ENCODE data around the gene SLC6A1. TPM values are rescaled to one million over a fixed set of nuclear protein-coding genes. Genes with fewer than 3 reads are reported as not detected.

SLC6A1 gene
- total and polyA plus RNA-seq, 7 experiments from 2014 or later, result not detected

GRCh38 chr3:10997196-10997595 is 4.6 kb downstream of the SLC6A1 start:
- no peak overlapping the region for H3K27ac ChIP-seq (ENCODE audit: low read depth, low read length)
- ChIA-PET CTCF (interaction anchor here (0.9 kb wide), 1 partner anchor 10 kb away, joined by 3 read pairs; no protein-coding TSS in a partner anchor), POLR2A (no interaction called here)
- Mint-ChIP-seq H3K9me3 (no peaks in the 10 kb centered on the region), H3K27ac (no peak overlapping the region), H3K27me3 (peaks cover 33 to 75% (median 43%) of the 10 kb centered on the region in 5 donors), H3K36me3 (no peaks in the 10 kb centered on the region), H3K4me1 (peaks cover under 1 to 5% (median 2%) of the 10 kb centered on the region in 7 donors), H3K4me3 (no peak overlapping the region)
- DNase-seq, result no peak
- no peaks in the 10 kb centered on the region for H3K4me1 ChIP-seq (ENCODE audit: control insufficient read depth in 2 of 2, insufficient read depth in 2 of 2, low read length in 2 of 2)
- intact Hi-C loops (cut with micrococcal nuclease), result no loop called here
- no peak overlapping the region for H3K4me3 ChIP-seq (ENCODE audit: low read length)
- H3K9me3 ChIP-seq (ENCODE audit: control insufficient read depth in 2 of 3, low read length in 3 of 3), result no peaks in the 10 kb centered on the region
- no peak for ATAC-seq
- no peaks in the 10 kb centered on the region for H3K36me3 ChIP-seq (ENCODE audit: control insufficient read depth in 2 of 3, insufficient read depth in 3 of 3, low read length in 3 of 3)
- H3K27me3 ChIP-seq (ENCODE audit: control insufficient read depth in 2 of 2, insufficient read depth in 2 of 2, low read length in 2 of 2), result no peaks in the 10 kb centered on the region

- Histone ChIP-seq H3K27ac (ENCODE audit: low read depth, low read length) (no peak overlapping the region), H3K4me1 (ENCODE audit: control insufficient read depth in 2 of 2, insufficient read depth in 2 of 2, low read length in 2 of 2) (no peaks in the 10 kb centered on the region), H3K36me3 (ENCODE audit: control insufficient read depth in 2 of 3, insufficient read depth in 3 of 3, low read length in 3 of 3) (no peaks in the 10 kb centered on the region), H3K27me3 (ENCODE audit: control insufficient read depth in 2 of 2, insufficient read depth in 2 of 2, low read length in 2 of 2) (no peaks in the 10 kb centered on the region), H3K4me3 (ENCODE audit: low read length) (no peak overlapping the region), H3K9me3 (ENCODE audit: control insufficient read depth in 2 of 3, low read length in 3 of 3) (no peaks in the 10 kb centered on the region)
- CTCF ChIA-PET, result no interaction called here
- H3K27ac Mint-ChIP-seq, result no peak overlapping the region
- ATAC-seq (no peak), DNase-seq (no peak)
- intact Hi-C loops (cut with micrococcal nuclease), result no loop called here
- POLR2A ChIA-PET, result no interaction called here
- peaks cover 29 to 69% (median 39%) of the 10 kb centered on the region in 5 donors for H3K27me3 Mint-ChIP-seq
- H3K4me1 Mint-ChIP-seq, result peaks cover 0 to 2% (median 0%) of the 10 kb centered on the region in 7 donors
- no peaks in the 10 kb centered on the region for H3K9me3 Mint-ChIP-seq
- H3K36me3 Mint-ChIP-seq, result no peaks in the 10 kb centered on the region
- H3K4me3 Mint-ChIP-seq, result no peak overlapping the region
Observed at GRCh38 chr3:10998542-10998941, 6.0 kb downstream of the SLC6A1 start.

GRCh38 chr3:10999221-11000107 is 6.9 kb downstream of the SLC6A1 start:
- Histone ChIP-seq H3K36me3 (ENCODE audit: control insufficient read depth in 2 of 3, insufficient read depth in 3 of 3, low read length in 3 of 3) (no peaks in the 10 kb centered on the region), H3K9me3 (ENCODE audit: control insufficient read depth in 2 of 3, low read length in 3 of 3) (no peaks in the 10 kb centered on the region), H3K4me3 (ENCODE audit: low read length) (no peak overlapping the region), H3K27ac (ENCODE audit: low read depth, low read length) (no peak overlapping the region), H3K27me3 (ENCODE audit: control insufficient read depth in 2 of 2, insufficient read depth in 2 of 2, low read length in 2 of 2) (no peaks in the 10 kb centered on the region), H3K4me1 (ENCODE audit: control insufficient read depth in 2 of 2, insufficient read depth in 2 of 2, low read length in 2 of 2) (no peaks in the 10 kb centered on the region)
- ATAC-seq, result no peak
- H3K27ac Mint-ChIP-seq, result no peak overlapping the region
- H3K36me3 Mint-ChIP-seq, result no peaks in the 10 kb centered on the region
- ChIA-PET CTCF (no interaction called here), POLR2A (no interaction called here)
- H3K9me3 Mint-ChIP-seq, result no peaks in the 10 kb centered on the region
- no peak overlapping the region for H3K4me3 Mint-ChIP-seq
- H3K4me1 Mint-ChIP-seq, result peaks cover 0 to 2% (median 0%) of the 10 kb centered on the region in 7 donors
- peaks cover 25 to 60% (median 30%) of the 10 kb centered on the region in 5 donors for H3K27me3 Mint-ChIP-seq
- intact Hi-C loops (cut with micrococcal nuclease), result no loop called here
- DNase-seq, result no peak

DNA sequence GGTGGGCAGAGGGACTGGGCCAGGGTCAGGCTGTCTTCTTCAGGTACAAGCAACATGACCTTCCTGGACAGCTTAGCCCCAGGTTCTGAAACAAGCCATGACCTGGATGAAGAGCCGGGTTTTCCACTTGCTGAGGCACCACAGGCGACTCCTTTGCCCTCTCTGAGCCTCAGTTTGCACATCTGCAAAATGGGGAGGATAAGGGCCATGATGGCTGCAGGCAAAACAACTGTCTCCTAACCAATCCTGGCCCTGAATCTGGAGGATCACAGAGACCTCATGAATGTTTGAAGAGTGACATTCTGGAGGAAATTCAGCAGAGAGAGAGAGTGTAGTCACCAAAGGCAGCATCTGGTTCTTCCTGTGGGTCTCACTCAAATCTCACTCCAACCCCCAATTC is 8.0 kb downstream of the SLC6A1 start:
- peaks cover 14 to 49% (median 25%) of the 10 kb centered on the region in 5 donors for H3K27me3 Mint-ChIP-seq
- intact Hi-C loops (cut with micrococcal nuclease), result no loop called here

DNA sequence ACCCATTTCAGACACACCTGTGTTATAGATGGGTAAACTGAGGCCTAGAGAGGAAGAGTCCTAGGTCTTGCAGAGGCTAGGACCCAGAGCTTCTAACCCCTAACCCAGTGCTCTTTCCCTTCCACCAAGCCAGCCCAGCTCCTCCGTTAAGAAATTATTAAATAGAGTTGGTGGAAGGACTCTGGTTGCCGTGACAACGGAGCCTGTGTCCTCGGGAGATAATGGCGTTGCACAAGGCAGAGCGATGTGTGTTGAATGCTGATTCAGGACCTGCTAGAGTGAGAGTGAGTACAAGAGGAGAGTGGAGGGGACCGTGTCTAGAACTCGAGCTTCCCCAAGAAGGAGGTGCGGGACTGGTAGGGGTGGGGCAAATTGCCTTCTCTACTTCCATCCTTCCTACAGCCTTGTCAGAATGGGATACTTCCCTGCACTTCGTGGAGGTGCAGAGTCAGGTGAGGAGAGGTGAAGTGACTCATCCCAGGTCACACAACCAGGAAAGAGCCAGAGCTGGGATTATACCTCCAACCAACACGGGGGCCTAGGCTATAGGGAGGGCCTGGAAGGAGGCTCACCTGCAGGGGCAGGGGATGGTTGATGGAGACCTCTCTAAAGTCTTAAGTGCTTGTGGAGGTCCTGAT is 8.6 kb downstream of the SLC6A1 start:
- Histone ChIP-seq H3K4me3 (ENCODE audit: low read length) (no peak overlapping the region), H3K4me1 (ENCODE audit: control insufficient read depth in 2 of 2, insufficient read depth in 2 of 2, low read length in 2 of 2) (no peaks in the 10 kb centered on the region), H3K27ac (ENCODE audit: low read depth, low read length) (no peak overlapping the region), H3K36me3 (ENCODE audit: control insufficient read depth in 2 of 3, insufficient read depth in 3 of 3, low read length in 3 of 3) (no peaks in the 10 kb centered on the region), H3K27me3 (ENCODE audit: control insufficient read depth in 2 of 2, insufficient read depth in 2 of 2, low read length in 2 of 2) (no peaks in the 10 kb centered on the region), H3K9me3 (ENCODE audit: control insufficient read depth in 2 of 3, low read length in 3 of 3) (no peaks in the 10 kb centered on the region)
- POLR2A ChIA-PET, result no interaction called here
- DNase-seq (no peak), ATAC-seq (no peak)
- H3K27me3 Mint-ChIP-seq, result peaks cover 8 to 43% (median 19%) of the 10 kb centered on the region in 5 donors
- H3K27ac Mint-ChIP-seq, result no peak overlapping the region
- H3K4me3 Mint-ChIP-seq, result no peak overlapping the region
- CTCF ChIA-PET, result no interaction called here
- no peaks in the 10 kb centered on the region for H3K9me3 Mint-ChIP-seq
- intact Hi-C loops (cut with micrococcal nuclease), result no loop called here
- H3K36me3 Mint-ChIP-seq, result no peaks in the 10 kb centered on the region
- H3K4me1 Mint-ChIP-seq, result peaks cover 0 to 2% (median 0%) of the 10 kb centered on the region in 7 donors

More for the DNA sequence above, 8.0 kb downstream of the SLC6A1 start:
- no peak for DNase-seq
- Histone ChIP-seq H3K27me3 (ENCODE audit: control insufficient read depth in 2 of 2, insufficient read depth in 2 of 2, low read length in 2 of 2) (no peaks in the 10 kb centered on the region), H3K4me3 (ENCODE audit: low read length) (no peak overlapping the region), H3K27ac (ENCODE audit: low read depth, low read length) (no peak overlapping the region), H3K4me1 (ENCODE audit: control insufficient read depth in 2 of 2, insufficient read depth in 2 of 2, low read length in 2 of 2) (no peaks in the 10 kb centered on the region), H3K36me3 (ENCODE audit: control insufficient read depth in 2 of 3, insufficient read depth in 3 of 3, low read length in 3 of 3) (no peaks in the 10 kb centered on the region), H3K9me3 (ENCODE audit: control insufficient read depth in 2 of 3, low read length in 3 of 3) (no peaks in the 10 kb centered on the region)
- no peak for ATAC-seq
- H3K36me3 Mint-ChIP-seq, result no peaks in the 10 kb centered on the region
- H3K4me1 Mint-ChIP-seq, result peaks cover 0 to 2% (median 0%) of the 10 kb centered on the region in 7 donors
- H3K27ac Mint-ChIP-seq, result no peak overlapping the region
- ChIA-PET CTCF (no interaction called here), POLR2A (no interaction called here)
- no peak overlapping the region for H3K4me3 Mint-ChIP-seq
- H3K9me3 Mint-ChIP-seq, result no peaks in the 10 kb centered on the region

- ChIA-PET CTCF (no interaction called here), POLR2A (no interaction called here)
- no peak overlapping the region for H3K27ac Mint-ChIP-seq
- Histone ChIP-seq H3K9me3 (ENCODE audit: control insufficient read depth in 2 of 3, low read length in 3 of 3) (no peaks in the 10 kb centered on the region), H3K27ac (ENCODE audit: low read depth, low read length) (no peak overlapping the region), H3K27me3 (ENCODE audit: control insufficient read depth in 2 of 2, insufficient read depth in 2 of 2, low read length in 2 of 2) (no peaks in the 10 kb centered on the region), H3K4me1 (ENCODE audit: control insufficient read depth in 2 of 2, insufficient read depth in 2 of 2, low read length in 2 of 2) (no peaks in the 10 kb centered on the region), H3K36me3 (ENCODE audit: control insufficient read depth in 2 of 3, insufficient read depth in 3 of 3, low read length in 3 of 3) (no peaks in the 10 kb centered on the region), H3K4me3 (ENCODE audit: low read length) (no peak overlapping the region)
- H3K4me3 Mint-ChIP-seq, result no peak overlapping the region
- H3K4me1 Mint-ChIP-seq, result peaks cover 0 to 2% (median 0%) of the 10 kb centered on the region in 7 donors
- H3K36me3 Mint-ChIP-seq, result no peaks in the 10 kb centered on the region
- intact Hi-C loops (cut with micrococcal nuclease), result no loop called here
- peaks cover 5 to 42% (median 16%) of the 10 kb centered on the region in 5 donors for H3K27me3 Mint-ChIP-seq
- ATAC-seq (no peak), DNase-seq (no peak)
- H3K9me3 Mint-ChIP-seq, result no peaks in the 10 kb centered on the region
Observed at GRCh38 chr3:11001658-11002021, 9.1 kb downstream of the SLC6A1 start.

All from naive thymus-derived CD4-positive, alpha-beta T cell (primary cell).